Keratinocyte (primary cell): ENCODE results near the gene ZMAT3. TPM values are rescaled to one million over a fixed set of nuclear protein-coding genes. Genes with fewer than 3 reads are reported as not detected.

ENCODE experiments used
- DNase-seq: peaks from one replicate; pipeline ENCODE4 v3.0.0-alpha.2; 2011; ENCODE audit warnings: low read depth, missing footprints, low spot score
- FAIRE-seq: peaks from 2 replicates; lab custom pipeline; 2011; peaks lifted over from hg19 to GRCh38; lab: Jason Lieb, UNC
- H2AFZ ChIP-seq: 2 replicates; pipeline ENCODE4 v1.6.0; 2012; ENCODE audit warnings: low read length, control low read depth, inconsistent platforms; ENCODE audit not compliant: control insufficient read depth
- H3K27ac ChIP-seq: 2 replicates; pipeline ENCODE4 v1.5.1; 2011; ENCODE audit warnings: low read length; ENCODE audit not compliant: control insufficient read depth, insufficient read depth
- H3K27me3 ChIP-seq: 3 replicates; pipeline ENCODE4 v1.6.0; 2011; ENCODE audit warnings: low read length; ENCODE audit not compliant: control insufficient read depth, insufficient read depth; ENCODE audit errors: extremely low read depth
- H3K36me3 ChIP-seq, 2 experiments: 2 replicates in 1 of 2; 3 replicates in 1 of 2; pipeline ENCODE4 v1.5.1; 2011; ENCODE audit warnings: low read length in 2 of 2, mild to moderate bottlenecking in 1 of 2; ENCODE audit not compliant: control insufficient read depth in 2 of 2, insufficient read depth in 2 of 2; ENCODE audit errors: extremely low read depth in 1 of 2
- H3K4me1 ChIP-seq: 3 replicates; pipeline ENCODE4 v1.5.1; 2011; ENCODE audit warnings: low read length; ENCODE audit not compliant: control insufficient read depth, insufficient read depth; ENCODE audit errors: extremely low read depth
- H3K4me2 ChIP-seq: 3 replicates; pipeline ENCODE4 v1.6.0; 2011; ENCODE audit warnings: low read depth, low read length; ENCODE audit not compliant: control insufficient read depth, insufficient read depth; ENCODE audit errors: extremely low read depth
- H3K4me3 ChIP-seq, 3 experiments: fragments of 200-600 bp in 1 of 3; sonication (generic) in 1 of 3; 2 replicates in 2 of 3; 3 replicates in 1 of 3; pipeline ENCODE4 v1.5.1; 2011 to 2016; ENCODE audit warnings: low read length in 3 of 3, mild to moderate bottlenecking in 3 of 3, control low read depth in 2 of 3, inconsistent platforms in 1 of 3, low read depth in 1 of 3, mixed read lengths in 1 of 3, mixed run types in 1 of 3, moderate library complexity in 1 of 3; ENCODE audit not compliant: control insufficient read depth in 2 of 3, insufficient read depth in 2 of 3; ENCODE audit errors: extremely low read depth in 1 of 3
- H3K79me2 ChIP-seq: 2 replicates; pipeline ENCODE4 v1.6.0; 2012; ENCODE audit warnings: low read length; ENCODE audit not compliant: control insufficient read depth, insufficient read depth
- H3K9ac ChIP-seq: 3 replicates; pipeline ENCODE4 v1.6.0; 2011; ENCODE audit warnings: low read length; ENCODE audit not compliant: control insufficient read depth, insufficient read depth; ENCODE audit errors: extremely low read depth
- H3K9me1 ChIP-seq: 3 replicates; pipeline ENCODE4 v1.6.0; 2011; ENCODE audit warnings: low read length; ENCODE audit not compliant: control insufficient read depth, insufficient read depth; ENCODE audit errors: extremely low read depth
- H3K9me3 ChIP-seq: 2 replicates; pipeline ENCODE4 v1.5.1; 2012; ENCODE audit warnings: low read depth, low read length; ENCODE audit not compliant: control insufficient read depth
- H4K20me1 ChIP-seq: 3 replicates; pipeline ENCODE4 v1.6.0; 2011; ENCODE audit warnings: low read length; ENCODE audit not compliant: control insufficient read depth, insufficient read depth; ENCODE audit errors: extremely low read depth
- EZH2 ChIP-seq: IDR thresholded peaks from one replicate; pipeline ENCODE4 v1.6.1; 2012; ENCODE audit warnings: inconsistent platforms, mild to moderate bottlenecking, low read length, moderate library complexity
- dilution Hi-C: fragments of 300-500 bp; cut with MboI; formaldehyde crosslinking; loops from one replicate; pipeline ENCODE4 v1.7.0; 2020; ENCODE audit warnings: low sequenced_read_pairs; ENCODE audit not compliant: extremely low pct_ligation_motif_present
- polyA plus RNA-seq, 5 experiments: library from polyadenylated mRNA; depleted of rRNA in 3 of 5; stranded (reverse) in 3 of 5; stranded (forward) in 1 of 5; unstranded in 1 of 5; fragments of >200 nt; gene quantifications; 1 replicate in 1 of 5; 2 replicates in 3 of 5; 3 replicates in 1 of 5; pipeline versions ENCODE4 v1.2.1 to v1.2.3, GENCODE V29; 2011 to 2012; ENCODE audit warnings: missing spikeins in 2 of 5, low read depth in 1 of 5, low replicate concordance in 1 of 5
- small RNA-seq, 3 experiments: library from RNA; depleted of rRNA; stranded (forward); fragments of <200 nt; gene quantifications; one replicate each; pipeline ENCODE3, GENCODE V24; 2012; ENCODE audit warnings: low read depth in 3 of 3, low replicate concordance in 1 of 3; ENCODE audit not compliant: insufficient read length in 3 of 3
- TF ChIP-seq, protein P1 (sequence below), 3 experiments: IDR thresholded peaks in 1 of 3; conservative IDR thresholded peaks in 1 of 3; optimal IDR thresholded peaks in 1 of 3; 2 replicates in 2 of 3; 3 replicates in 1 of 3; pipeline versions ENCODE3 to v1.5.1; 2011; ENCODE audit warnings: low read length in 3 of 3, mild to moderate bottlenecking in 3 of 3, moderate library complexity in 2 of 3, control low read depth in 1 of 3, inconsistent platforms in 1 of 3; ENCODE audit not compliant: insufficient read depth in 2 of 3; ENCODE audit errors: extremely low read depth in 1 of 3

The ZMAT3 gene
- polyA plus RNA-seq, 1 donor (not counting 4 experiments of a cell fraction or from before 2014, with no cell fraction given), result 15.5 TPM

DNA sequence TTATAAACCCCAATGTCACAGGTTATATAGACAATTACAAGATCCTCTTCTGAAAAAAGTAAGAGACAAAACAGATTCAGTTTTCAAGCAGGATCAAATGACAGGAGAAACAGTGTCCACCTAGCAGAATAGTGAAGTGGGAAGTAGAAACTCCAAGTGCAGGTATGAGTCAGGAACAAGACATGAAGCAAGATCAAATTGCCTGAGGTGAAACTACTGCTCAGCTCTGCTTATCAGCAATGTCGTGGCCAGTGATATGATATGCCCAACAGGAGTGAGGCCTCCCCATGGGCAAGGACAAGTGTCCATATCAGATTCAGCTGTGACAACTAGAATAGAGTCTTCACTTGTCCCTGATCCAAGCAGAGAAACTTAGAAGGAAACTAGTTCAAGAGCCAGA, 100.0 kb downstream of the ZMAT3 start:
- Histone ChIP-seq H3K27me3 (no peaks in the 10 kb centered on the region), H3K4me2 (no peak overlapping the region), H3K27ac (no peak overlapping the region), H3K9me3 (no peaks in the 10 kb centered on the region), H4K20me1 (no peaks in the 10 kb centered on the region), H3K9ac (no peak overlapping the region), H3K4me3 (no peak overlapping the region), H2AFZ (no peak overlapping the region), H3K4me1 (peaks cover 5% of the 10 kb centered on the region), H3K9me1 (no peaks in the 10 kb centered on the region), H3K36me3 (no peaks in the 10 kb centered on the region), H3K79me2 (no peaks in the 10 kb centered on the region)
- FAIRE-seq (peak; percentile 95), DNase-seq (peak; percentile 4)
- TF ChIP-seq, protein P1, sequence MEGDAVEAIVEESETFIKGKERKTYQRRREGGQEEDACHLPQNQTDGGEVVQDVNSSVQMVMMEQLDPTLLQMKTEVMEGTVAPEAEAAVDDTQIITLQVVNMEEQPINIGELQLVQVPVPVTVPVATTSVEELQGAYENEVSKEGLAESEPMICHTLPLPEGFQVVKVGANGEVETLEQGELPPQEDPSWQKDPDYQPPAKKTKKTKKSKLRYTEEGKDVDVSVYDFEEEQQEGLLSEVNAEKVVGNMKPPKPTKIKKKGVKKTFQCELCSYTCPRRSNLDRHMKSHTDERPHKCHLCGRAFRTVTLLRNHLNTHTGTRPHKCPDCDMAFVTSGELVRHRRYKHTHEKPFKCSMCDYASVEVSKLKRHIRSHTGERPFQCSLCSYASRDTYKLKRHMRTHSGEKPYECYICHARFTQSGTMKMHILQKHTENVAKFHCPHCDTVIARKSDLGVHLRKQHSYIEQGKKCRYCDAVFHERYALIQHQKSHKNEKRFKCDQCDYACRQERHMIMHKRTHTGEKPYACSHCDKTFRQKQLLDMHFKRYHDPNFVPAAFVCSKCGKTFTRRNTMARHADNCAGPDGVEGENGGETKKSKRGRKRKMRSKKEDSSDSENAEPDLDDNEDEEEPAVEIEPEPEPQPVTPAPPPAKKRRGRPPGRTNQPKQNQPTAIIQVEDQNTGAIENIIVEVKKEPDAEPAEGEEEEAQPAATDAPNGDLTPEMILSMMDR (optimal IDR thresholded peaks at IDR 0.05 in 1 of 3, IDR thresholded peaks at IDR 0.05 in 1 of 3, conservative IDR thresholded peaks at IDR 0.05 in 1 of 3; ENCODE audit: extremely low read depth in 1 of 3, insufficient read depth in 2 of 3, low read length in 3 of 3), result no peak
- no peak for TF ChIP-seq EZH2
- dilution Hi-C loops, result loop anchor here (25.0 kb wide), 1 partner anchor 534 kb away; no protein-coding TSS in a partner anchor

DNA sequence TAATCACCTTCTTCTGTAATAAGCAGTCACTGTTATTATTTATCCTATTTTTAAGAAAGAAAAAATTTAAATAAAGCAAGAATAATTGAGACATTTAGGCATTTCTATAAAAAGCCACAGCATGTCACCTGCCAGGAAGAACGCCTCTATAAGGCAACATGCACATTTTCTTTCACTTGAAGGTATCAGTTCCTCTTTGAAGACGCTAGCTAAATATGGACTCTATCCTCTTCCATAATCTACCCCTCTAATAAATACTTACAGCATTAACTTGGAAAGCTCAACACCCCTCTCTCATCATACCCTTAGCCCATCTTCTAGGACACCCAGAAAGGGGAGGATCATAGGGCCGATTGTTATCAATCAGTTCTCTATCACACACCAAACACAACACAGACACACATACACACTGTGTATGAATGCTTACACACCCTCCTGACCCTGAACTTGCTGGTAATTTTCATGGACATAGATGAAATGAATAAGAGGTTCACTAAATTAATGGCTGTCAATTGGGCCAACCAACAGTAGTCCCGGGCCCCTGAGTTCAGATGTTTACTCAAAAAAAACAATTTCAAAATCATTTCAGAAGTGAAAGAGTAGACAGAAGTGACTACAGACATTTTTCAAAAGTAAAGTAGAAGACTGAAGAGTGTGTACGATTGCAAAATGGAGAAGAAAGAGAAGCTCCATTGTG, 102.5 kb downstream of the ZMAT3 start:
- H3K9me1 ChIP-seq, result no peaks in the 10 kb centered on the region
- no peak overlapping the region for H3K4me2 ChIP-seq
- H3K36me3 ChIP-seq, result no peaks in the 10 kb centered on the region
- H3K4me1 ChIP-seq, result peaks cover 5% of the 10 kb centered on the region
- no peak overlapping the region for H2AFZ ChIP-seq
- H3K27ac ChIP-seq, result no peak overlapping the region
- no peaks in the 10 kb centered on the region for H3K9me3 ChIP-seq
- H3K79me2 ChIP-seq, result no peaks in the 10 kb centered on the region
- H3K27me3 ChIP-seq, result no peaks in the 10 kb centered on the region
- no peak for DNase-seq
- FAIRE-seq, result no peak
- H3K4me3 ChIP-seq, result no peak overlapping the region
- dilution Hi-C loops, result loop anchor here (25.0 kb wide), 1 partner anchor 532 kb away; no protein-coding TSS in a partner anchor
- TF ChIP-seq, protein P1 (optimal IDR thresholded peaks at IDR 0.05 in 1 of 3, IDR thresholded peaks at IDR 0.05 in 1 of 3, conservative IDR thresholded peaks at IDR 0.05 in 1 of 3; ENCODE audit: extremely low read depth in 1 of 3, insufficient read depth in 2 of 3, low read length in 3 of 3), result no peak
- TF ChIP-seq EZH2, result no peak
- H3K9ac ChIP-seq, result no peak overlapping the region
- no peaks in the 10 kb centered on the region for H4K20me1 ChIP-seq

Small RNA genes lying within 50 kb of the gene (small RNA-seq; reads per million reads assigned to genes)
- gene RF00019, result 0 reads per million in 3 experiments

Other genes with a start within 250 kb of the ZMAT3 start
- gene PIK3CA, start 76.5 kb upstream of the ZMAT3 start, polyA plus RNA-seq, result 7.5 to 12.0 TPM (median 7.7 TPM) in 3 replicates
- gene KCNMB3, start 179.3 kb upstream of the ZMAT3 start, polyA plus RNA-seq, result 0.31 to 1.00 TPM (median 0.32 TPM) in 3 replicates